ENCODE data around the gene ERC2. TPM values are rescaled to one million over a fixed set of nuclear protein-coding genes. Genes with fewer than 3 reads are reported as not detected.

ERC2 gene
- total RNA-seq, 1 experiment from 2014 or later = 0.47 TPM

DNA sequence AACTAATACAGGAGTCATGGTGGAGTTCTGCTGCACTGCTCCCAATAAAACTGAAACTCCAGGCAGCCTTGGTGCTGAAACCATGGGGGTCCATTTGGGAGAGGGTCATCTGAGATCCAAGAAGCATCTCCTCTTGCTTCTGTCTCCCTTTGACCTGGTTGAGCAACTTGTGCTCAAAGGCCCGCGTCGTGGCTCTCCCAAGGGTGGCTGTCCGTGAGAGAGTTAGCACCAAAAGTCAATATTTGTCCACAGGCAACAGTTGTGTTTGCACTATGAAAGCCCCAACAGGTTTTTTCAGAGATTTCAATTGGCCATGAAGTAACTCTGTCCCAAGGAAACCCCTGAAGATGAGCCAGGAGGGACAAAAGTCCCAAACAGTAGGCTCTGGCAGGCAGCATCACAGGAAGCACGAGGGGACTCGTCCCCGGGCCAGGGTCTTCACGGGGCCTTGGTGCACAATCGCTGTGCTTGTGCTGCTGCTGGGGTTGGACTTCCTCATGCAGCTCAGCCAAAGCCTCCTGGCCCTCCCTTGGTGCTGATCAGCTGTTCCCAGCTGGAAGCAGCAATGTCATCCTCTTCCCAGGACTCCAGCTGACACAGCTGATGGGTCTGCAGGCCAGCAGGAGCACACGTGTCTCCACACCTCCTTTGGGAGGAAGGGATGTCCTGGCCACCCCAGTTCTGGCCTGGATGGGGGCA lies 941.8 kb downstream of the ERC2 start:
- DNase-seq (ENCODE audit: extremely low read depth, low read depth) = no peak

DNA sequence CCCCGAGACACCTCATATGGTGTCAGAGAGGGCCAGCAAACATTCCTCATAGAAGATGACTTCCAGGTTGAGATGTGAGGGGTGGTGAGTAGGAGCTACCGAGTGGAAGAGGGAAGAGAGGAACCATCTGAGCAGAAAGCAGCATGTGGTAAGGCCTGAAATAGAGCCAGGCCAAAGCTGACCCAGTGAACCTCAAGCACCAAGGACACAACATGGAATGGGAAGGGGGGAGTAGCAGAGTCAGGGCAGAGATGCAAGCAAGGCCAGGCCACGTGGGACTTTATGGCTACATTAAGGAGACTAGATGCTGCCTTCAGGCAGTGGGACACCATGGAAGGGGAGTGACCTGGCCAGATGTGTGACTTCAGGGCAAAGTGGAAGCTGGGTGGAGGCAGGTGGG lies 942.8 kb downstream of the ERC2 start:
- no peak for DNase-seq (ENCODE audit: extremely low read depth, low read depth)

DNA sequence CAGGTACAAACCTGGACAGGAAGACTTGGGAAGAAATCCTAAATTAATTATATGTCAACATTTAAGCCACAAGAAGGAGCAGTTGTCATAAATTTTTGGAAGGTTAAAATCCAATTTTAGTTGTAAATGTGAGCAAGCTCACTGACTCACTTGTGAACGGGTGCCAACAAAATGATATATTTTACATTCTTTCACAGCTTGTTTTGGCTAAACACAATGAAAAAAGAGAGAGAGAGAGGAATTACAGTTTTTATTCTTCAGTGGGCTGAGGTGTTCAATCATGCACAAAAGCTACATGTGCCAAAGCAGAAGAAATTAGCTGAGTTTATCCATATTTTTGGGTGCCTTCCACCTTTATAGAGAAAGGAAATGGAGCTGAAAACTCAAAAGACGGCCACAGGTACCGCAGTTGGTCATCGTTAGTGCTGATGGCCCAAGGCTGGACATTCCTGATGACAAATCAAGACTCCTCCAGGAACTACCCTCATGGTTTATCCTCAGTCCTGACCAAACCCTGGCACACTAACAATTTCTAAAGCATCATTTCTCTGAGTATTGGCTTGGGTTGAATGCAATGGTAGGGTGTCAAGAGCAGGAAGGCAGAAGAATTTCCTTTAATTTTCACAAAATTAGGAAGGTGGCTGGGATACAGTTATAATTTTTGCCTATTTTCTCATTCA lies 943.6 kb downstream of the ERC2 start:
- no peak for DNase-seq (ENCODE audit: extremely low read depth, low read depth)

DNA sequence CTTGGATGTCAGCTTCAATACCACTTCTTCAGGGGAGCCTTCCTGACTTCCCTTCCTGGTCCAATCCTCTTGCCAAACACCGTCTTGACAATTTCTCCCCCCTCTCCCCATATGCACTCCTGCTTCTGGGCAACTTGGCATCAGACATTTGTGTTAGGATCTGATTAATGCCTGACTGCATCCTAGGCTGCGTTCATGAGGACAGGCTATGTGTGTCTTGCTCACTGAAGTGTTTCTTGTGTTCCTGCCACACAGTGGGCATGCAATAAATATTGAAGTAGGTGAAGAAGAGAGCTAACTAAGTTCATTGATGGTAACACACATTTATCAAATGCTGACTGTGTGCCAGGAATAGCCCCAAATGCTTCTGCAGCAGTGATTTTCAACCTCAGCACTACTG lies 944.8 kb downstream of the ERC2 start:
- DNase-seq (ENCODE audit: extremely low read depth, low read depth) = no peak

DNA sequence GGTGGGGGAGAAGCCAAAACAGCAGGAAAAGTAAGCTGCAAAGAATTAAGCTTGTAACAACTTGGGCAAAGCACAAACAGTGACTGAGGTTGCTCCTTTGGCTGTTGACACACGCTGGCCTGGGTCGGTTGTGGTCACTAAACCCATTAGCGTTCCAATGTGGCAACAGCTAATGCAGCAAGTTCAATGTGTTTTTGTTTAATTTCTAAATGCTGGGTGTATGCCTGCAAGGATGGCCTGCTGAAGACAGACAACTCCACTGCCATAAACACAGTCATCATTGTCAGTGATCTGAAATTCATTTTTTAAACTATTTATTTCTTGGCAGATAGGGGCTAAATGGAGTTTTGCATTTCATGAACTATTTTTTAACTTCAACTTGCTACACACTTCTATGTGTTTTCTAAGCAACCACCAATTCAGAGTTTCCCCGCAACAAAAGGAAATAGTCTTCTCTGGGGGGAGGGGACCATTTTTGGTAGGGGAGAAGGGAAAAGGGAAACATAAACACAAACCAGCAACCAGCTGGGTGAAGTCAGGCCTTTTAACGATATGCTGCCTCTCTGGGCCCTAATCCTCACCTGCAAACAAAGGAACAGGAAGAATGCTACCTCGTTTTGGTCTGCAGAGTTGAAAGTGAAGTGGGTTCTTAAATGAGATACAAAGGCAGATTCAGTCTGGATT lies 946.4 kb downstream of the ERC2 start:
- DNase-seq (ENCODE audit: extremely low read depth, low read depth) = no peak

DNA sequence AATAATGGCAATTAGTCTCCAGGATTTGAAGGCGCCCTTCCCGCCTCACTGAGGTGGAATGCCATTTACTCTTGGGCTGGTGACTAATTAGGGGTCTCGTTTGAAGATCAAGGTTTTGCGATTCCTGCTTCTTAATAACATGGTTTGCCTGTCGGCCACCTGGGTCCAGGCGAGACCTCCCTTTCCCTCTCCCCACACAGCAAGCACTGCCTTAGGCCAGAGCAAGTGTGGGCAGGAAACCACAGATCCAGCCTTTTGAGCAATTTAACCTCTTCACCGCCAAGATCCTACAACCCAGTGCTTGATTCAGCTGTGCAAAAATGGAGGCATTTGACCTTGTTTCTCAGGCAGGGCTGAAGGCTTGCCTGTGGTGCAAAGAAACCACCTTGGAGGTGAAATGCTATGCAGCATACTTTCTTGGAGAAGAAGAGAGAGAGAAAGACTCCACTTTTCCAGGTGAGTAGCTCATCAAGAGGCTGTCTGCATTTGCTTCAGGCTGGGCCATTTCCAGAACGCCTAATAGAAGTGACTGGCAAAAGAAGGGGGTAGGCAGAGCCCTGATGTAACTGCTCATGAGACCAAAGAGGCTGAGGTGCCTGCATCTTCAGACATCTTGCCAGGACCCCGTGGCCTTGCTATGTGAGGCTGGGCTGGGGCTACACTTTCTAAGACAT lies 947.1 kb downstream of the ERC2 start:
- DNase-seq (ENCODE audit: extremely low read depth, low read depth) = no peak

DNA sequence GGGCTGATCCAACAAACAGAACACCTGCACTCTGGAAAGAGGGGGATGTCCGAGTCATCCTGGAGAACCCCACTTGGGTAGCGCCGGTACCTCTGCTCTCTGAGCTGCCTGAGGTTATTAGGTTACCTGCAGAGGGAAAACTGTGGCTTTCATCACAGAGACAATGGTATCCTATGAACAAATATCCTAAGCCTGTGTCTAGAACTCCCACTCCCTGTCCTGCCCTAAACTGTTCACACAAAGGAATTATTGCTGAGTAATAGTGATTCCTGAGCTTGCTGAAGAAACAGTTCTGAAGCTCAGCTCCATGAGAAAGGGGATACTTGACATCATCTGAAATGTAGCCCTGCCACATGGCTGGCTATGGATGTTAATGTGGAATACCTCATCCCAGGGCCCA lies 949.2 kb downstream of the ERC2 start:
- DNase-seq (ENCODE audit: extremely low read depth, low read depth) = peak; percentile 40

DNA sequence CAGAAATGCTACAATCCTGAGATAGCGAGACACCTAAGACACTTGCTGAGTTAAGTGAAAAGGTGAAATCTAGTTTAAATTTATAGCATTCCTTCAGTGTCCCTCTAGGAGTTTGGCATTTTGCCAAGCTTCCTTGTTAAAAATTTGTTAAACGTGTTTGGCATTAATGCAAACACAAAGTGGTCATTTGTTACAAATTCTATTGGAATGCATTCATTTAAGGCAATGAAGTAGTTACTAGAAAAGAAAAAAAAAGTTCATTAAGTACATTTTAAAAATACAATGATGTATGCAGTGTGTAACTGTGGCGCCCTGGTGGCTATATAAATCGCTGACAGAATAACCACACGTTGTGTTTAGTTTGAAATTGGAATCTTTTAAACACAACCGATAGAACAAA lies 949.8 kb downstream of the ERC2 start:
- no peak for DNase-seq (ENCODE audit: extremely low read depth, low read depth)

DNA sequence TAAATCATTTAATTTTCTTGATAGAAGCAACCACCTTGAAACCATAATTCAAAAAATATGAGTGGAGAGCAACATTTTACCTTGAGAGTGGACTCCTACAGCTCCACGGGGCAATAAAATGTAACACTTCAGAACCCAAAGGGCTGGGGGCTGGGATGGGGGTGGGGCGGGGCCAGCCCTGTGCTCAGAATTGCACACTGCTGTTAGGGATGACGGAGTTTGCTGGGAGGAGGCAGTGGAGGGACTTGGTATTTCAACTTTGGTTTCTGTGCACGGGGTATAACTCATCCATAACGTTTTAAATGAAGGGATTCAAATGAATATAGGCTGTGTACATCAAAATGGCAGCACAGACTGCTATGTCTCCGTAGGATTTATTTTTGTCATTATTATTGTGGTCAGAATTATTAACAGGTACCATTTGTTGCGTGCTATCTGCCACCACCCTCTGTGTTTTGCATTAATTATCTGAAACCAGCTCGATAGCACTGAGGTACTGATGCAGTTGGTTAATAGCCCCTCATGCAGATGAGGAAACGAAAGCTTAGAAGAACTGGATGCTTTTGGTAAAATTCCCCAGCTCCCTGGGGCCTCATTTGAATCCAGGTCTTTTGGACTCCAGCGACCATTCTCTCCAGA lies 951.8 kb downstream of the ERC2 start:
- no peak for DNase-seq (ENCODE audit: extremely low read depth, low read depth)

DNA sequence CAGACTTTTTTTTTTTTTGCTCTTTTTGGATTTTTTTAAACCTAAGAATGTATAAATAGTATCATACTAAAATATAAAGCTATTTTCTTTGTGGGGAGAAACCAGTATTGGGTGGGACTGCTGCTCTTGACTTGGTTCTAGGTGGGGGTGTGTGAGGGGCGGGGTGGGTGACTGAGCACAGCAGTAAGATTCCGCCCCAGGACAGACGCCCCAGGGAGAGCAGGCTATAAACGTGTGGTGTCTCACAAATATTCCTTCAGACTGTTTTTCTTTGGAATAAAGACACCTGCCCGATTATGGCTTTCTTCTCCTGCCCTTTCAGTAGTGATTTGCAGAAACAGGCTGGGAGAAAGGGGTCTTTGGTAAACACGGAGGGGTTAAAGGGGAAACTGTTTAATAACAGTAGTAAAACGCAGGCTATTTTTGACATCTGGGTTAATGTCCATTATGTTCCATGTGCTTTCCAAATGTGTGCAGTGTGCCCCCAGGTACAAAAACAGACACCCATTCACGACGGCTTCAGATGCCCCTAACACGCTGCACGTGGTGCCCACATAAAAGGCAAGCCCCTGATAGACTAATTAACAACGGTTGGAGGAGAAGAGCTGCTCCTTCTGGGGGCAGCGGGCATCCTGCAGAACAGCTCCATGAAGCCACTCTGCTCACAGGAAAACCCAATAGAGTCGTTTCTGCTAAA lies 952.6 kb downstream of the ERC2 start:
- no peak for DNase-seq (ENCODE audit: extremely low read depth, low read depth)

DNA sequence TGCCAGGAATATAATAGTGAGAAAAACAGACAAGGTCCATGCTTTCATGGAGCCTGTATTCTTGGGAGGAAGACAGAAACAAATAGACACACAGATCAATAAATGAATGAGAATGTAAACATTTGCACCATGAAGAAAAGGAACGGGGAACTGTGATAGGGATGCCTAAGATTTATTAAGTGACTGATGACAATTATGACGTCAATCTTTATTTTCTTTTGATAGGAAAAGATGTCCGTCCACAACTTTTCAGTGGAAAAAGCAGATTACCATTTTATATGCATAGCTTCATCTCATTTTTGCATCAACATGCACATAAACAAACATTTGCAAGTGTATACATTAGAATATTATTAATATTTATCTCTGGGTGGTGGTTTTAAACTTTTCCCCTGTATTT lies 953.3 kb downstream of the ERC2 start:
- DNase-seq (ENCODE audit: extremely low read depth, low read depth) = no peak

DNA sequence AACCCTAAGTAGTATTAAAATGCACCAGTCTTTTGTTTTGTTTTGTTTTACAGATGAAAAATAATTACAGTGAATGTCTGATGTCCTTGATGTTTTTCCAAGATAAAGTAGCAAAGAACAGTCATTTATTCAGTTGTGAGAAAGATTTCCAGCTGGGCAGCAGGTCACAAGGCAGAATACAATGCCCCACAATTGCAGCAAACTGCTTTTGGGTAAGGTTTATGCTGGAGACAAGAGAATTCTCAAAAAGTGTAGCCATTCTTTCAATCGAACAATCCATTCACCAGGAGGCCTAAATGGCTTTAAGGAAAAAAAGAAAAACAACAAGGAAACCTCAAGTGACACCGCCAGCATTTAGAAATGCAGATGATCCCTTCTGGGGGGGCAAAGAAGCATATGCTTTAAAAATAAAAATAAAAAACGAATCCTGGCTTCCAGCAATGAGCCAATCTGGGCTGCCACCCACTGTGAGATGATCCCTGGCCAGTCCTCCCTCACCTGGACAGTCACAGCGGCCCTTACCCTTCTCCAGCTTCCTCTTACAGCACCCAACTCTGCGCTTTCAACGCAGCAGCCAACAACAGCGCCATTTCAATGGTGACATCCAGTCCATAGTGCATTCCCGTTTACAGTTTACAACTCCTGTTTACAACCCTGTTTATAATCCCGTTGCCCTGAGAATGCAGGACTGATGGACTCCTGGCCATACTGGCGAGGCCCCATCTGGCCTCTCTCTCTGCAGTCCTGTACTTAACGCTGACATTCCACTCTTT lies 955.5 kb downstream of the ERC2 start:
- DNase-seq (ENCODE audit: extremely low read depth, low read depth) = no peak

DNA sequence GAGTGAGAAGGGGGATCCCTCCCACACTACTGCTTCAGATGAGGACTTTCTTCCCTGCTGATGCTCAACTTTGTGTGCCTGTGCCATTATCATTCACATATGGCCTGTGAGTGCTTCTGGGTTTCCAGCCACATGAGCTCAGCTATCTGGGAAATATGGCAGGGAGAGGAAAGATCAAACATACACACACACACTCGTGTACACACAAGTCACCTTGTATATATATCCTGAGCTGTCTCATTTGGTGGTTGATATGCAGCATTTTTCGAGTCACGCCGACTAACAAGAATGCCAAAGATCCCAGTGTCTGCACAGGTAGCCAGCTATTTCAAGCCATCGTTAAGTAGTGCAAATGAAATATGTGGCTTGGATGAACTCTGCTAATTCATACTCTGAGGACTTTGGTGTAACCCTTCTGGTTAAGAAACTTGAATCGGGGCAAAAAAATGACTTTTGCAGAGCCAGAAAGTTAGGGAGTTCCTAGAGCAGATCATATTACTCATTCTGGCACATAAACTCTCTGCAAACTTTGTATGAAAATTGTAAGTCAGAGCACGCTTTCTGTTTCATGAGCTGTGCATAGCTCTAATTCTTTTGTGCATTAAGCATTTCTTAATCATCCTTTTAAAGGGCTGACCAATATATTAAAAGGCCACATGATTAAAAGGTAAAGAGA lies 956.2 kb downstream of the ERC2 start:
- DNase-seq (ENCODE audit: extremely low read depth, low read depth) = no peak

DNA sequence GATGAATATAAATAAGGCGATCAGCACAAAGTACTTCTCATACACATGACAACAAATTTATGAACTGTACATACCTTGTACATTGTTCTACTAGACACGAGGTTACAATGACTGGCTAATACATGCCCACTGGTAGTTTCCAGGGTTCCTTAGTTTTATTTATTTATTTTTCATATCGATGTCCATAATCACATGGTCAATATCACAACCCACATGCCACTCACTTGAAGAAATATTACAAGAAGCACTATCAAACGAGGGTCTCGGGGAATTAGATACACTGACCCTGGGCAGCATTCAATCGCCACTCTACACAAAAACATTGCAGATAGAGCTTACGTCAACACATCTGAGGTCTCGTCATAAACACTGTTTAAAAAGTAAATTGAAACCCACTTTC lies 959.9 kb downstream of the ERC2 start:
- no peak for DNase-seq (ENCODE audit: extremely low read depth, low read depth)

DNA sequence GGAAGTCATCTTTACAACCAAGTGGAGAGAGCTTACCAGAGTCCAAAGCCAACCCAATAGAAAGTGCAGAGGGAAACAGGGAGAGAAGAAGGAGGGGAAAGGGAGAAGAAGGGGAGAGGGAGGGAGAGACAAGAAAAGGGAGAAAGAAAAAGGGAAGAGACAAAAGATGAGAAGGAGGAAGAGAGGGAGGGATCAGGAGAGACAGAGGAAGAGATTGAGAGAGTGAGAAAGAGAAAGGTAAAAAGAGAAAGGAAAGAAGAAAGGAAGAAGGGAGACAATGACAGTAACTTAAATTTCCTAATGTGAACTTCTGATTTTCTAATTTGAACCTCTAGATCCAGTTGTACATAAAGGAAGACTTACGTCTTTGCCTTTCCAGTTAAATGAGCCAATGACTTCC lies 960.5 kb downstream of the ERC2 start:
- DNase-seq (ENCODE audit: extremely low read depth, low read depth) = no peak

DNA sequence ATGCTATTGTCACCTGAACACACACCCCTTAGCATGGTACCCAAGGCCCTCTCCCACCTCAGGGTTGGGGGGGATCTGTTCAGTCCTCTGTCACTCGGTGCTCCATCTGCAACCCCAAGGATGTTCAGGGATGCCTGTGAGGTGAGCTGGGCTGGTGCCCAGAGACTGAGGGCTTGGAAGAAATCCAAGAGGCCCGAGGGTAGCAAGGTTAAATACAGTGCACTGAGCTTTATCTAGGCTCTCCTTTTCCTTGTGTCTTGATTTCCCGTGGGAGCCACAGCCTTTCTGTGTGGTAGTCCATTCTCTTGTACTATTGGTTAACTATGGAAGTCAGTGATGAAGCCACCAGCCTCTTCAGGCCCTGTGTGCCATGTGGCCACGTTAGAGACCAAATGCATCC lies 962.5 kb downstream of the ERC2 start:
- no peak for DNase-seq (ENCODE audit: extremely low read depth, low read depth)

DNA sequence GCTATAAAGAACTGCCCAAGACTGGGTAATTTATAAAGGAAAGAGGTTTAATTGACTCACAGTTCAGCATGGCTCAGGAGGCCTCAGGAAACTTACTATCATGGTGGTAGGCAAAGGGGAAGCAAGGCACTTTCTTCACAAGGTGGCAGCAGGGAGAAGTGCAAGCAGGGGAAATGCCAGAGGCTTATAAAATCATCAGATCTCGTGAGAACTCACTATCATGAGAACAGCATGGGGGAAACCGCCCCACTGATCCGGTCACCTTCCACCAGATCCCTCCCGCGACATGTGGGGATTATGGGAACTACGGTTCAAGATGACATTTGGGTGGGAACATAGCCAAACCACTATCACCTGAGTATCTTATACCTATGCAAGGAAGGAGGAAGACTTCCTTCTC lies 963.2 kb downstream of the ERC2 start:
- peak; percentile 25 for DNase-seq (ENCODE audit: extremely low read depth, low read depth)

DNA sequence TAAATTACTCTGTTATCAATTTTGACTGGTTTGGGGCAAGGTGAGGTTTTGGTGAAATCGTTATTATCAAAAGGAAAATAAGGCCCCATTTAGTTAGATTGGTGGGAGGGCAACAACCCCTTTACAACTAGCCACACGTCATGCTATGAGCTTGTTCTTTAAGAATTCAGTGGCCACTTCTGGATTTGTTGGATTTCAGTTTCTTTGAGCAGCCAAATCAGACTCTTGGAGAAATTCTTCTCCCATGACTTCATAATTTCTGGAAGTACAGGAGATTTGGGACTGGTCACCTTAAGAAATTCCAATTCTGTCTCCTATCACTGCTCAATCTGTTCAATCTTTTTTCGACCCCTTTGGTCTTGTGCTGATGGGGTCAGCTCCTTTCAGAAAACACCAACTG lies 966.4 kb downstream of the ERC2 start:
- DNase-seq (ENCODE audit: extremely low read depth, low read depth) = no peak
